ENCODE results near the gene GRIA4.

GRIA4 gene

GRCh38 chr11:105720096-105720495 is 110.2 kb downstream of the GRIA4 start:
- DNase-seq (ENCODE audit: low read depth in 1 of 2, low spot score in 1 of 2), result no peak
- Histone ChIP-seq H3K4me3 (replicated peaks; ENCODE audit: insufficient read depth, low read length) (no peak overlapping the region), H3K27ac (replicated peaks) (no peak overlapping the region), H3K27me3 (ENCODE audit: insufficient read depth, poor library complexity, severe bottlenecking) (no peaks in the 10 kb centered on the region)
- TF ChIP-seq, protein P1, sequence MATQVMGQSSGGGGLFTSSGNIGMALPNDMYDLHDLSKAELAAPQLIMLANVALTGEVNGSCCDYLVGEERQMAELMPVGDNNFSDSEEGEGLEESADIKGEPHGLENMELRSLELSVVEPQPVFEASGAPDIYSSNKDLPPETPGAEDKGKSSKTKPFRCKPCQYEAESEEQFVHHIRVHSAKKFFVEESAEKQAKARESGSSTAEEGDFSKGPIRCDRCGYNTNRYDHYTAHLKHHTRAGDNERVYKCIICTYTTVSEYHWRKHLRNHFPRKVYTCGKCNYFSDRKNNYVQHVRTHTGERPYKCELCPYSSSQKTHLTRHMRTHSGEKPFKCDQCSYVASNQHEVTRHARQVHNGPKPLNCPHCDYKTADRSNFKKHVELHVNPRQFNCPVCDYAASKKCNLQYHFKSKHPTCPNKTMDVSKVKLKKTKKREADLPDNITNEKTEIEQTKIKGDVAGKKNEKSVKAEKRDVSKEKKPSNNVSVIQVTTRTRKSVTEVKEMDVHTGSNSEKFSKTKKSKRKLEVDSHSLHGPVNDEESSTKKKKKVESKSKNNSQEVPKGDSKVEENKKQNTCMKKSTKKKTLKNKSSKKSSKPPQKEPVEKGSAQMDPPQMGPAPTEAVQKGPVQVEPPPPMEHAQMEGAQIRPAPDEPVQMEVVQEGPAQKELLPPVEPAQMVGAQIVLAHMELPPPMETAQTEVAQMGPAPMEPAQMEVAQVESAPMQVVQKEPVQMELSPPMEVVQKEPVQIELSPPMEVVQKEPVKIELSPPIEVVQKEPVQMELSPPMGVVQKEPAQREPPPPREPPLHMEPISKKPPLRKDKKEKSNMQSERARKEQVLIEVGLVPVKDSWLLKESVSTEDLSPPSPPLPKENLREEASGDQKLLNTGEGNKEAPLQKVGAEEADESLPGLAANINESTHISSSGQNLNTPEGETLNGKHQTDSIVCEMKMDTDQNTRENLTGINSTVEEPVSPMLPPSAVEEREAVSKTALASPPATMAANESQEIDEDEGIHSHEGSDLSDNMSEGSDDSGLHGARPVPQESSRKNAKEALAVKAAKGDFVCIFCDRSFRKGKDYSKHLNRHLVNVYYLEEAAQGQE (IDR thresholded peaks at IDR 0.05; ENCODE audit: insufficient replicate concordance, low read depth), result no peak
- TF ChIP-seq, protein P2, sequence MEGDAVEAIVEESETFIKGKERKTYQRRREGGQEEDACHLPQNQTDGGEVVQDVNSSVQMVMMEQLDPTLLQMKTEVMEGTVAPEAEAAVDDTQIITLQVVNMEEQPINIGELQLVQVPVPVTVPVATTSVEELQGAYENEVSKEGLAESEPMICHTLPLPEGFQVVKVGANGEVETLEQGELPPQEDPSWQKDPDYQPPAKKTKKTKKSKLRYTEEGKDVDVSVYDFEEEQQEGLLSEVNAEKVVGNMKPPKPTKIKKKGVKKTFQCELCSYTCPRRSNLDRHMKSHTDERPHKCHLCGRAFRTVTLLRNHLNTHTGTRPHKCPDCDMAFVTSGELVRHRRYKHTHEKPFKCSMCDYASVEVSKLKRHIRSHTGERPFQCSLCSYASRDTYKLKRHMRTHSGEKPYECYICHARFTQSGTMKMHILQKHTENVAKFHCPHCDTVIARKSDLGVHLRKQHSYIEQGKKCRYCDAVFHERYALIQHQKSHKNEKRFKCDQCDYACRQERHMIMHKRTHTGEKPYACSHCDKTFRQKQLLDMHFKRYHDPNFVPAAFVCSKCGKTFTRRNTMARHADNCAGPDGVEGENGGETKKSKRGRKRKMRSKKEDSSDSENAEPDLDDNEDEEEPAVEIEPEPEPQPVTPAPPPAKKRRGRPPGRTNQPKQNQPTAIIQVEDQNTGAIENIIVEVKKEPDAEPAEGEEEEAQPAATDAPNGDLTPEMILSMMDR (IDR thresholded peaks at IDR 0.05; ENCODE audit: insufficient read depth, low read length), result no peak
- no peak for TF ChIP-seq SPI1 (IDR thresholded peaks at IDR 0.05; ENCODE audit: borderline replicate concordance, low read depth)
- no peak for TF ChIP-seq POLR2AphosphoS5 (IDR thresholded peaks at IDR 0.05; ENCODE audit: low read depth)
- TF ChIP-seq GABPA (IDR thresholded peaks at IDR 0.05; ENCODE audit: low read depth), result no peak

DNA sequence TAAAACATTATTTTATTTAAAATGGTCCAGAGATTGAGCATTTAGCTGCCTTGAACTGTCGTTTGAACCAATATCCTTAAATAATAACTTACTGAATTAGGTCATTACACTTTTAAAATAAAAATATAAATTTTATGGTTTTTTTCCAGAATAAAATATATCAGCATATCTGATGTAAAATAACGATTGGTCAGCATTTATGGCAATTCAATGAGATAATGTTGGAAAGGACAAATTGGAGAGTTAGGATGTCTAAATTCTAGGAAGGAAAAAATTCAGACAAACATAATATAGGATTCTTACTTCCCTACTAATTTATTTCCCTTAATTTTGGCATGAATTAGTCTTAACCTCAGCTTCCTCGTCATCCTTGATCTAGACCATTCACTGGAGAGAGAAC is 113.4 kb downstream of the GRIA4 start:
- TF ChIP-seq, protein P2 (IDR thresholded peaks at IDR 0.05; ENCODE audit: insufficient read depth, low read length), result no peak
- TF ChIP-seq GABPA (IDR thresholded peaks at IDR 0.05; ENCODE audit: low read depth), result no peak
- no peak overlapping the region for H3K27ac ChIP-seq (replicated peaks)
- no peak overlapping the region for H3K4me3 ChIP-seq (replicated peaks; ENCODE audit: insufficient read depth, low read length)
- H3K27me3 ChIP-seq (ENCODE audit: insufficient read depth, poor library complexity, severe bottlenecking), result no peaks in the 10 kb centered on the region
- no peak for DNase-seq (ENCODE audit: low read depth in 1 of 2, low spot score in 1 of 2)

GRCh38 chr11:105732611-105733010 is 122.7 kb downstream of the GRIA4 start:
- H3K27ac ChIP-seq (replicated peaks), result no peak overlapping the region
- DNase-seq (ENCODE audit: low read depth in 1 of 2, low spot score in 1 of 2), result no peak
- H3K27me3 ChIP-seq (ENCODE audit: insufficient read depth, poor library complexity, severe bottlenecking), result no peaks in the 10 kb centered on the region
- H3K4me3 ChIP-seq (replicated peaks; ENCODE audit: insufficient read depth, low read length), result no peak overlapping the region
- TF ChIP-seq, protein P2 (IDR thresholded peaks at IDR 0.05; ENCODE audit: insufficient read depth, low read length), result no peak
- TF ChIP-seq, protein P1 (IDR thresholded peaks at IDR 0.05; ENCODE audit: insufficient replicate concordance, low read depth), result no peak
- TF ChIP-seq GABPA (IDR thresholded peaks at IDR 0.05; ENCODE audit: low read depth) (no peak), POLR2AphosphoS5 (IDR thresholded peaks at IDR 0.05; ENCODE audit: low read depth) (no peak), SPI1 (IDR thresholded peaks at IDR 0.05; ENCODE audit: borderline replicate concordance, low read depth) (no peak)

DNA sequence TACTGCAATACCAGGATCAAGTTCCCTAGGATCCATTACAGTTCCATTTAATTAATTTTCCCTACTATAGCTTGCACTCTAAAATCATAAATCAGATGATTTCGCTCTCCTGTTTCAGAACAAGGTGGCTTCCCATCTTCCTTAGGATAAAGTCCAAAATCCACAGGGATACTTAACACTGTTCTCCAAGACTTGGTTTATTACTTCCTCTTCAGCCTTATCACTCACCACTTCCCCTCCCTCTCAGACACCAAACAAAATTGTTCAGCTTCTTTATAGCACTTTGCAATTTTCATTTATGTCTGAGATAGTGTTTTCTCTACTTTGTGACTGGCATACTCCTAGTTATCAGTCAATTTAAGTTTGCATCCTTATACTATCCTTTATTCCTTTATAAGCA is 124.6 kb downstream of the GRIA4 start:
- no peak for DNase-seq (ENCODE audit: low read depth in 1 of 2, low spot score in 1 of 2)
- no peaks in the 10 kb centered on the region for H3K27me3 ChIP-seq (ENCODE audit: insufficient read depth, poor library complexity, severe bottlenecking)
- H3K27ac ChIP-seq (replicated peaks), result no peak overlapping the region
- H3K4me3 ChIP-seq (replicated peaks; ENCODE audit: insufficient read depth, low read length), result no peak overlapping the region
- TF ChIP-seq, protein P1 (IDR thresholded peaks at IDR 0.05; ENCODE audit: insufficient replicate concordance, low read depth), result no peak
- no peak for TF ChIP-seq SPI1 (IDR thresholded peaks at IDR 0.05; ENCODE audit: borderline replicate concordance, low read depth)
- TF ChIP-seq, protein P2 (IDR thresholded peaks at IDR 0.05; ENCODE audit: insufficient read depth, low read length), result no peak
- TF ChIP-seq GABPA (IDR thresholded peaks at IDR 0.05; ENCODE audit: low read depth), result no peak
- no peak for TF ChIP-seq POLR2AphosphoS5 (IDR thresholded peaks at IDR 0.05; ENCODE audit: low read depth)

All from HL-60 (cell line).